Gastroesophageal sphincter (tissue), 3 donors: ENCODE data around the gene SPHKAP.

ENCODE experiments used
- CTCF ChIP-seq, 4 experiments: fragments of 200-600 bp in 2 of 4; fragments of 450-650 bp in 2 of 4; sonication (generic) in 1 of 4; IDR thresholded peaks; one replicate each; pipeline ENCODE4 v1.5.1; 2017 to 2019; ENCODE audit warnings: antibody characterized with exemption in 4 of 4, mild to moderate bottlenecking in 2 of 4, moderate library complexity in 2 of 4
- POLR2A ChIP-seq, 2 donors: fragments of 450-650 bp; IDR thresholded peaks; one replicate each; pipeline ENCODE4 v1.6.1; 2017; ENCODE audit warnings: antibody characterized with exemption in 2 of 2, mild to moderate bottlenecking in 2 of 2, moderate library complexity in 1 of 2

- TF ChIP-seq CTCF (IDR thresholded peaks at IDR 0.05) (no peak), POLR2A (IDR thresholded peaks at IDR 0.05) (no peak)
These were observed 165.1 kb downstream of the SPHKAP start for GRCh38 chr2:228016402-228016801.
